Memory B cell (primary cell): ENCODE results near the gene PCF11.

Experiments used
- ATAC-seq: fragments of 150-1000 bp; cut with Tn5 transposase; 2 replicates; pipeline ENCODE4 v1.10.0; 2021; ENCODE audit warnings: low read depth, mild to moderate bottlenecking, moderate library complexity
- DNase-seq, 2 donors: peaks; one replicate each; pipeline ENCODE4 v3.0.0; 2022; ENCODE audit warnings: low spot score in 2 of 2
- H3K27ac Mint-ChIP-seq: one replicate; pipeline ENCODE4 v1.8.0; 2022; ENCODE audit warnings: mild to moderate bottlenecking, moderate library complexity, mixed read lengths
- H3K27me3 Mint-ChIP-seq: one replicate; pipeline ENCODE4 v1.8.0; 2022; ENCODE audit warnings: mixed read lengths
- H3K36me3 Mint-ChIP-seq: one replicate; pipeline ENCODE4 v1.8.0; 2022; ENCODE audit warnings: mild to moderate bottlenecking, mixed read lengths
- H3K4me1 Mint-ChIP-seq: one replicate; pipeline ENCODE4 v1.8.0; 2022; ENCODE audit warnings: mixed read lengths
- H3K4me3 Mint-ChIP-seq: one replicate; pipeline ENCODE4 v1.8.0; 2022; ENCODE audit warnings: mild to moderate bottlenecking, moderate library complexity, mixed read lengths
- H3K9me3 Mint-ChIP-seq: one replicate; pipeline ENCODE4 v1.8.0; 2022; ENCODE audit warnings: mixed read lengths

Gene PCF11

GRCh38 chr11:83156996-83157593 is at the start of gene PCF11:
Gene PCF11 (plus strand): TSS chr11:83157131. CDS start chr11:83157440, 309 bp downstream.
- peak; percentile 6 for ATAC-seq

GRCh38 chr11:83112886-83113285 is 44.0 kb upstream of the PCF11 start:
- H3K4me1 Mint-ChIP-seq: peaks cover 17% of the 10 kb centered on the region
- no peak overlapping the region for H3K27ac Mint-ChIP-seq
- H3K9me3 Mint-ChIP-seq: no peaks in the 10 kb centered on the region
- H3K36me3 Mint-ChIP-seq: peaks cover 9% of the 10 kb centered on the region
- H3K4me3 Mint-ChIP-seq: no peak overlapping the region
- ATAC-seq: no peak
- no peaks in the 10 kb centered on the region for H3K27me3 Mint-ChIP-seq
- no peak for DNase-seq

More at GRCh38 chr11:83156996-83157593, at the start of gene PCF11:
- no peaks in the 10 kb centered on the region for H3K27me3 Mint-ChIP-seq
- peak within 1 kb of the TSS; percentile 98 for H3K27ac Mint-ChIP-seq
- peak within 1 kb of the TSS; percentile 93 for H3K4me3 Mint-ChIP-seq
- no peaks in the 10 kb centered on the region for H3K9me3 Mint-ChIP-seq
- DNase-seq: peak in 1 of 2 donors; percentile 94
- peaks cover 24% of the 10 kb centered on the region for H3K4me1 Mint-ChIP-seq
- H3K36me3 Mint-ChIP-seq: peaks cover 20% of the 10 kb centered on the region

GRCh38 chr11:83115026-83115425 is 41.9 kb upstream of the PCF11 start:
- Mint-ChIP-seq H3K27me3 (no peaks in the 10 kb centered on the region), H3K36me3 (peaks cover 9% of the 10 kb centered on the region), H3K9me3 (no peaks in the 10 kb centered on the region), H3K27ac (peak overlapping the region; percentile 59), H3K4me1 (peaks cover 17% of the 10 kb centered on the region), H3K4me3 (peak overlapping the region; percentile 30)
- no peak for DNase-seq
- ATAC-seq: no peak

- Mint-ChIP-seq H3K9me3 (no peaks in the 10 kb centered on the region), H3K36me3 (peaks cover 9% of the 10 kb centered on the region), H3K4me3 (peak overlapping the region; percentile 72), H3K4me1 (peaks cover 17% of the 10 kb centered on the region), H3K27me3 (no peaks in the 10 kb centered on the region), H3K27ac (peak overlapping the region; percentile 59)
- ATAC-seq: no peak
- DNase-seq: no peak
Measured at GRCh38 chr11:83115551-83115950, 41.4 kb upstream of the PCF11 start.

- Mint-ChIP-seq H3K4me1 (peaks cover 17% of the 10 kb centered on the region), H3K9me3 (no peaks in the 10 kb centered on the region), H3K27me3 (no peaks in the 10 kb centered on the region), H3K36me3 (peaks cover 7% of the 10 kb centered on the region), H3K4me3 (peak overlapping the region; percentile 72), H3K27ac (peak overlapping the region; percentile 59)
- ATAC-seq (no peak), DNase-seq (no peak)
Measured at GRCh38 chr11:83116015-83116641, 40.8 kb upstream of the PCF11 start.

- no peak for DNase-seq
- H3K4me1 Mint-ChIP-seq: peaks cover 20% of the 10 kb centered on the region
- no peaks in the 10 kb centered on the region for H3K27me3 Mint-ChIP-seq
- H3K4me3 Mint-ChIP-seq: no peak overlapping the region
- ATAC-seq: no peak
- no peaks in the 10 kb centered on the region for H3K9me3 Mint-ChIP-seq
- H3K36me3 Mint-ChIP-seq: peaks cover 3% of the 10 kb centered on the region
- peak overlapping the region; percentile 14 for H3K27ac Mint-ChIP-seq
Measured at GRCh38 chr11:83118814-83119213, 38.1 kb upstream of the PCF11 start.

- Mint-ChIP-seq H3K9me3 (no peaks in the 10 kb centered on the region), H3K27ac (peak overlapping the region; percentile 14), H3K4me3 (no peak overlapping the region), H3K4me1 (peaks cover 20% of the 10 kb centered on the region), H3K36me3 (peaks cover 3% of the 10 kb centered on the region), H3K27me3 (peaks cover under 1% of the 10 kb centered on the region)
- no peak for ATAC-seq
- no peak for DNase-seq
Measured at GRCh38 chr11:83119216-83119615, 37.7 kb upstream of the PCF11 start.

- Mint-ChIP-seq H3K4me3 (no peak overlapping the region), H3K9me3 (no peaks in the 10 kb centered on the region), H3K4me1 (peaks cover 11% of the 10 kb centered on the region), H3K36me3 (no peaks in the 10 kb centered on the region), H3K27me3 (peaks cover 1% of the 10 kb centered on the region), H3K27ac (peak overlapping the region; percentile 20)
- no peak for ATAC-seq
- no peak for DNase-seq
Measured at GRCh38 chr11:83120327-83120726, 36.6 kb upstream of the PCF11 start.

- H3K9me3 Mint-ChIP-seq: no peaks in the 10 kb centered on the region
- no peak overlapping the region for H3K4me3 Mint-ChIP-seq
- ATAC-seq (no peak), DNase-seq (no peak)
- H3K27me3 Mint-ChIP-seq: peaks cover 1% of the 10 kb centered on the region
- peaks cover 5% of the 10 kb centered on the region for H3K4me1 Mint-ChIP-seq
- H3K36me3 Mint-ChIP-seq: no peaks in the 10 kb centered on the region
- H3K27ac Mint-ChIP-seq: no peak overlapping the region
Measured at GRCh38 chr11:83122050-83122449, 34.9 kb upstream of the PCF11 start.

GRCh38 chr11:83122766-83123165 is 34.2 kb upstream of the PCF11 start:
- Mint-ChIP-seq H3K27me3 (peaks cover 1% of the 10 kb centered on the region), H3K4me3 (no peak overlapping the region), H3K9me3 (no peaks in the 10 kb centered on the region), H3K36me3 (no peaks in the 10 kb centered on the region), H3K4me1 (peaks cover 3% of the 10 kb centered on the region), H3K27ac (no peak overlapping the region)
- no peak for DNase-seq
- ATAC-seq: no peak

GRCh38 chr11:83124636-83125424 is 32.1 kb upstream of the PCF11 start:
- H3K27ac Mint-ChIP-seq: no peak overlapping the region
- no peak for ATAC-seq
- H3K4me3 Mint-ChIP-seq: no peak overlapping the region
- peaks cover 1% of the 10 kb centered on the region for H3K27me3 Mint-ChIP-seq
- H3K9me3 Mint-ChIP-seq: no peaks in the 10 kb centered on the region
- H3K36me3 Mint-ChIP-seq: no peaks in the 10 kb centered on the region
- peaks cover 3% of the 10 kb centered on the region for H3K4me1 Mint-ChIP-seq
- DNase-seq: no peak

- no peak for DNase-seq
- H3K4me3 Mint-ChIP-seq: no peak overlapping the region
- no peaks in the 10 kb centered on the region for H3K36me3 Mint-ChIP-seq
- H3K4me1 Mint-ChIP-seq: peaks cover 3% of the 10 kb centered on the region
- H3K9me3 Mint-ChIP-seq: no peaks in the 10 kb centered on the region
- H3K27me3 Mint-ChIP-seq: peaks cover 1% of the 10 kb centered on the region
- no peak overlapping the region for H3K27ac Mint-ChIP-seq
- ATAC-seq: no peak
Measured at GRCh38 chr11:83125577-83125976, 31.4 kb upstream of the PCF11 start.

- no peak for ATAC-seq
- no peaks in the 10 kb centered on the region for H3K4me1 Mint-ChIP-seq
- no peak overlapping the region for H3K27ac Mint-ChIP-seq
- peaks cover 1% of the 10 kb centered on the region for H3K27me3 Mint-ChIP-seq
- H3K4me3 Mint-ChIP-seq: no peak overlapping the region
- H3K36me3 Mint-ChIP-seq: no peaks in the 10 kb centered on the region
- H3K9me3 Mint-ChIP-seq: no peaks in the 10 kb centered on the region
- DNase-seq: no peak
Measured at GRCh38 chr11:83127310-83127637, 29.7 kb upstream of the PCF11 start.

- ATAC-seq: no peak
- no peaks in the 10 kb centered on the region for H3K4me1 Mint-ChIP-seq
Measured at GRCh38 chr11:83132191-83132590, 24.7 kb upstream of the PCF11 start.

More at GRCh38 chr11:83132191-83132590, 24.7 kb upstream of the PCF11 start:
- H3K27me3 Mint-ChIP-seq: peaks cover 1% of the 10 kb centered on the region
- no peak overlapping the region for H3K27ac Mint-ChIP-seq
- DNase-seq: no peak
- H3K36me3 Mint-ChIP-seq: no peaks in the 10 kb centered on the region
- no peak overlapping the region for H3K4me3 Mint-ChIP-seq
- no peaks in the 10 kb centered on the region for H3K9me3 Mint-ChIP-seq
